Left lung (tissue), 10 donors: Measurements from ENCODE around the gene PI4KA. TPM values are rescaled to one million over a fixed set of nuclear protein-coding genes. Genes with fewer than 3 reads are reported as not detected.

Source experiments
- ATAC-seq: fragments of 200-7000 bp; cut with Tn5 transposase; one replicate; pipeline ENCODE4 v1.9.1; 2020; ENCODE audit warnings: moderate library complexity
- DNase-seq, 4 donors: peaks; one replicate each; pipeline ENCODE4 v3.0.0-alpha.2; 2013 to 2020
- H3K27ac ChIP-seq, 2 donors: fragments of 200-600 bp; sonication (generic) in 1 of 2; one replicate each; pipeline versions ENCODE4 v1.5.0 to v1.8.0; 2020 to 2021
- H3K27me3 ChIP-seq, 2 donors: fragments of 200-600 bp; sonication (generic) in 1 of 2; one replicate each; pipeline versions ENCODE4 v1.5.0 to v1.8.0; 2020 to 2021
- H3K36me3 ChIP-seq, 2 donors: fragments of 200-600 bp; sonication (generic) in 1 of 2; one replicate each; pipeline versions ENCODE4 v1.5.0 to v1.8.0; 2020 to 2021
- H3K4me1 ChIP-seq, 2 donors: fragments of 200-600 bp; one replicate each; pipeline ENCODE4 v1.8.0; 2021
- H3K4me3 ChIP-seq, 2 donors: fragments of 200-600 bp; sonication (generic) in 1 of 2; one replicate each; pipeline versions ENCODE4 v1.5.0 to v1.8.0; 2020 to 2021; ENCODE audit warnings: mild to moderate bottlenecking in 1 of 2
- H3K9me3 ChIP-seq, 2 donors: fragments of 200-600 bp; sonication (generic) in 1 of 2; one replicate each; pipeline versions ENCODE4 v1.5.0 to v1.8.0; 2020 to 2021
- intact Hi-C, 2 donors: fragments of 100-400 bp; cut with DNase I; formaldehyde crosslinking; loops; one replicate each; pipeline versions ENCODE4 v1.11.2 to v1.14.2; 2022
- polyA plus RNA-seq, 6 donors: library from polyadenylated mRNA; unstranded; fragments of 120-200 nt; gene quantifications; one replicate each; pipeline ENCODE4 v1.2.1, GENCODE V29; 2013; ENCODE audit not compliant: insufficient read length in 6 of 6
- total RNA-seq, 2 donors: library from RNA; stranded (reverse); fragmentation: NEBNext Ultra II Directional; extraction: Animal tissue kit (Norgen Biotek cat#: 25700); gene quantifications; one replicate each; pipeline ENCODE4 v1.2.1, GENCODE V29; 2021
- TF ChIP-seq, protein P1 (sequence below), 2 donors: fragments of 200-600 bp; sonication (generic) in 1 of 2; IDR thresholded peaks; one replicate each; pipeline versions ENCODE4 v1.5.0 to v1.8.0; 2021; ENCODE audit warnings: antibody characterized with exemption in 2 of 2
- donor health status: DM: no; HTN: yes; CAD: no.
- donor health status: DM: no; HTN: no; CAD: no.

The PI4KA gene
- total and polyA plus RNA-seq, 8 donors = 60.5 to 108 (median 70.0) TPM

DNA sequence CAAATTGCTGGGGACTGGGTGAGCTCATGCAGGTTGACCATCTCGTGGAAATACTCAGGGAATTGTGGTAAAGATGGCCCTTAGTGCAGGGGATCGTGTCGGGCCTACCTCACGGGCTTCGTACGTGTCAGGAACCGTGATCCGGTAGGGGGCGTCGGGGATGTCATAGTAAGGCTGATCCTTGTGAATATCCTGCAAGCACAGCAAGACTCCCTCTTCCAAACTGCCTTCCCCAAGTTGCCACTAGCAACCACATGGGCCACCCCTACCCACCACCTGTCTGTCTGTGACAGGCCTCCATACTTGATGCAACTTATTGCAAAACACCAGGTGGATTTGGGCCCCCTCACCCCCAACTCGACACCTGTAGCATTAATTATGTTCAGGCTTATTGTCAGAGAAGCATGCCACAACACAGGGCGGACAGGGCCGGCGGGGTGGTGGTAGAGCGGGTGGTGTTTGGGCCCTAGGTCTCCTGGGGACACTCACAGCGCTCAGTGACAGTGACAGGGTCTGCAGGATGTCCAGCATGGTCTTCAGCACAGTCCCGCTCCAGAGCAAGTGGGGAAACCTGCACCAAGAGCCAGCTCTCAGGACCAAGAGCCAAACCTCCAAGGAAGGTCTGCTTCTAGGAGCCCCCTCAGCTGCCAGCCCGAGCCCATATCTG is 107.3 kb downstream of the PI4KA start:
- Histone ChIP-seq H3K4me3 (no peak overlapping the region), H3K36me3 (peaks cover 0 to 84% of the 10 kb centered on the region in 2 donors), H3K27me3 (no peaks in the 10 kb centered on the region), H3K27ac (peak overlapping the region in 1 of 2 donors; percentile 76), H3K9me3 (no peaks in the 10 kb centered on the region), H3K4me1 (peaks cover 14 to 34% of the 10 kb centered on the region in 2 donors)
- TF ChIP-seq, protein P1, sequence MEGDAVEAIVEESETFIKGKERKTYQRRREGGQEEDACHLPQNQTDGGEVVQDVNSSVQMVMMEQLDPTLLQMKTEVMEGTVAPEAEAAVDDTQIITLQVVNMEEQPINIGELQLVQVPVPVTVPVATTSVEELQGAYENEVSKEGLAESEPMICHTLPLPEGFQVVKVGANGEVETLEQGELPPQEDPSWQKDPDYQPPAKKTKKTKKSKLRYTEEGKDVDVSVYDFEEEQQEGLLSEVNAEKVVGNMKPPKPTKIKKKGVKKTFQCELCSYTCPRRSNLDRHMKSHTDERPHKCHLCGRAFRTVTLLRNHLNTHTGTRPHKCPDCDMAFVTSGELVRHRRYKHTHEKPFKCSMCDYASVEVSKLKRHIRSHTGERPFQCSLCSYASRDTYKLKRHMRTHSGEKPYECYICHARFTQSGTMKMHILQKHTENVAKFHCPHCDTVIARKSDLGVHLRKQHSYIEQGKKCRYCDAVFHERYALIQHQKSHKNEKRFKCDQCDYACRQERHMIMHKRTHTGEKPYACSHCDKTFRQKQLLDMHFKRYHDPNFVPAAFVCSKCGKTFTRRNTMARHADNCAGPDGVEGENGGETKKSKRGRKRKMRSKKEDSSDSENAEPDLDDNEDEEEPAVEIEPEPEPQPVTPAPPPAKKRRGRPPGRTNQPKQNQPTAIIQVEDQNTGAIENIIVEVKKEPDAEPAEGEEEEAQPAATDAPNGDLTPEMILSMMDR (IDR thresholded peaks at IDR 0.05) = no peak
- DNase-seq = peak in 1 of 4 donors; percentile 61
- intact Hi-C loops = no loop called here
- ATAC-seq = no peak

DNA sequence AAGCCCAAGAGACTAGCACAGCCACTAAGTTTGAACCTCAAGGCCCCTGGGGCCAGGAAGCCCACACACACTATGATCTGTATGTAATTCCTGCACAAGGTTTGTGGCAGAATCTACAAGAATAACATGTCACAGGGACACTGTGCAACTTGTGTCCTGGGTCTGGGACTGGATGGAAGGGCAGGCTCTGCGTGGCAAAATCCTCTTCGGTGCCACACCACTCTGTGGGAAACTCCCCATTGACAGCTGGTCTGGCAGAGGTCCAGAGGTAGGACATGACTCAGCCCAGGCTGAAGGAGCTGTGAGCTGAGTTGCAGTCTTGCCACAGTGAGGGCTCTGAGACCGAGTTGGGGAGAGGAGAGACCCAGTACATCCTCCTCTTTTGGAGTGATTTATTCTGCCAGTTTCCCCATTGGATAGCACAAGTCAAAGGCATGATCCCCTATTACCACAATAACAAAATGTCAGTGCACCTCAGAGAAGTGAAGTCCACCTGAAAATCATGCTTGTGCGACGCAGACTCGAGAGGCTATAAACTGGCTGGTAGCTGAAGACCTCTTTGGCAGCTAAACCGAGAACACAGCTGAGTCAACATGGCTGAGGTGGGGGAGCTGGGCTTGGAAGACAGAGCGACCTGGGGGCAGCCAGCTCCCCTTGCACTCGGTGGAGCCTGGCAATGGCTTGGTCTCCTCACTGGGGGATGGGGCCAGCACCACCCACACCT is 108.0 kb downstream of the PI4KA start:
- H3K4me3 ChIP-seq = no peak overlapping the region
- peak overlapping the region in 1 of 2 donors; percentile 76 for H3K27ac ChIP-seq
- peaks cover 14 to 34% of the 10 kb centered on the region in 2 donors for H3K4me1 ChIP-seq
- TF ChIP-seq, protein P1 (IDR thresholded peaks at IDR 0.05) = no peak
- H3K9me3 ChIP-seq = no peaks in the 10 kb centered on the region
- peaks cover 0 to 91% of the 10 kb centered on the region in 2 donors for H3K36me3 ChIP-seq
- ATAC-seq (peak; percentile 58), DNase-seq (peak in 3 of 4 donors; percentile 34 to 81 (median 74))
- H3K27me3 ChIP-seq = no peaks in the 10 kb centered on the region
- intact Hi-C loops = no loop called here

DNA sequence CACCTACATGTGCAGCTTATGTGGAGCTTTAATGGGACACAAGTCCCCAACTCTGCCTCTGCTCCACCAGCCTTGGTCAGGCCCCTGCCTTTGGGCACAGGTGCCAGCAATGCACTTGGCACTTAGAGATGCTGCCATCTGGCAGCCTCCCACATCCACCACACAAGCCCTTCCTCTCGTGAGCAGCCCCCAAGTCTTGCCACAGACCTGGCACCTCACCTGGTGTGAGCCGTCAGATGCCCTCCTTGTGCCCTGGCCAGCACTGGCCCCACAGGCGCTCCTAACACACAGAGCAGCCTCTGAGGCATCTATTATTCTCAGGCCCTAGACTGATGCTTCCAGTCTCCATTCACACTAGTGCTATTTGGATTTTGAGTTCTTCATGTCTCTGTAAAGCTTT is 109.2 kb downstream of the PI4KA start:
- intact Hi-C loops = no loop called here
- H3K4me1 ChIP-seq = peaks cover 14 to 34% of the 10 kb centered on the region in 2 donors
- H3K27ac ChIP-seq = peak overlapping the region; percentile 30 to 76
- TF ChIP-seq, protein P1 (IDR thresholded peaks at IDR 0.05) = no peak
- peaks cover 0 to 97% of the 10 kb centered on the region in 2 donors for H3K36me3 ChIP-seq
- H3K27me3 ChIP-seq = no peaks in the 10 kb centered on the region
- DNase-seq (peak in 2 of 4 donors; percentile 54 to 78), ATAC-seq (peak; percentile 58)
- H3K9me3 ChIP-seq = no peaks in the 10 kb centered on the region
- no peak overlapping the region for H3K4me3 ChIP-seq

DNA sequence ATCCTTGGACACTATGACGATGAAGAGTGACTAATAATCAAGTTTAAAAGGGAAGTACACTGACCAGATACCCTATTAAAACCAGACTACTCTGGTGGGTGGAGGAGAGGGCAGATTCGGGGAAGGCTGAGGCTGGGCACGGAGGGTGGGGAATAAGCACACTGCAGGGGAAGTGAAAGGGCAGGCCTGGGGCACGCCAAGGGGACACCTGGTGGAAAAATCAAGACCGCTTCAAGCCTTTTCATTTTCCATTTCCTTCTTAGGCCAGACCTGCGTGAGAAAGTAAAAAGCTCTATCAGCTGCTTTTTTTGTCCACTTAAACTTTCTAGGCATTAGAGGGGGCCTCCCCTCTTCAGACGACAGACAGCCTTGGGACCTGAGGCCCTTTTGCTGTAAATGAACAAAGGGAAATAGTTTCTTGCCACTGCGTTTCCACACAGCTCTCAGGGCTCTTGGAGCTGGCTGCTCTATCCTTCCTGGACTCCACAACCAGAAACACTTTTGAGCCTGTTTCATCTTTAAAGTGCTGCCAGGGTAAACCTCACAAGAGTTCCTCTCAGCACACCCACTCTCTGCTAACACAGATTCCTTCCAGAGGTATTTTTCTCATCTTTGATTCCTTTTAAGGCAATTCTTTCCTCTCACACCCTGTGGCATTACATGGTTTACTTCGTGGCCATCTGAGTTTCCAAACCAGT is 109.7 kb downstream of the PI4KA start:
- peaks cover 0 to 97% of the 10 kb centered on the region in 2 donors for H3K36me3 ChIP-seq
- peak overlapping the region; percentile 30 to 87 for H3K27ac ChIP-seq
- ATAC-seq (peak; percentile 75), DNase-seq (peak in 3 of 4 donors; percentile 45 to 77 (median 67))
- intact Hi-C loops = no loop called here
- peaks cover 14 to 34% of the 10 kb centered on the region in 2 donors for H3K4me1 ChIP-seq
- H3K27me3 ChIP-seq = no peaks in the 10 kb centered on the region
- no peaks in the 10 kb centered on the region for H3K9me3 ChIP-seq
- H3K4me3 ChIP-seq = no peak overlapping the region
- TF ChIP-seq, protein P1 (IDR thresholded peaks at IDR 0.05) = no peak
